Ectodermal cell (in vitro differentiated cells): ENCODE data around the gene RPS15.

Source experiments
- H3K27ac ChIP-seq: 2 replicates; pipeline ENCODE4 v1.7.0; 2013; ENCODE audit warnings: mild to moderate bottlenecking, low read depth, low read length; ENCODE audit not compliant: insufficient read depth, poor library complexity, severe bottlenecking
- H3K27me3 ChIP-seq: 2 replicates; pipeline ENCODE4 v1.7.0; 2013; ENCODE audit warnings: mild to moderate bottlenecking, low read length; ENCODE audit not compliant: insufficient read depth, control insufficient read depth, poor library complexity, severe bottlenecking
- H3K36me3 ChIP-seq: one replicate; pipeline ENCODE4 v1.7.0; 2013; ENCODE audit warnings: low read length; ENCODE audit not compliant: control insufficient read depth, insufficient read depth
- H3K4me1 ChIP-seq: one replicate; pipeline ENCODE4 v1.7.0; 2013; ENCODE audit warnings: low read length; ENCODE audit not compliant: control insufficient read depth, insufficient read depth
- H3K4me3 ChIP-seq: 2 replicates; pipeline ENCODE4 v1.7.0; 2013; ENCODE audit warnings: low read depth, low read length, control low read depth; ENCODE audit not compliant: insufficient read depth
- H3K9me3 ChIP-seq: 2 replicates; pipeline ENCODE4 v1.7.0; 2013; ENCODE audit warnings: mild to moderate bottlenecking, low read length, moderate library complexity; ENCODE audit not compliant: control insufficient read depth
- WGBS, 2 experiments: methylation state at CpG; one replicate each; pipeline ENCODE4 v1.1.7; 2013; ENCODE audit warnings: missing lambda C conversion rate in 2 of 2; 5-methylcytosine and 5-hydroxymethylcytosine counted together

Gene RPS15

GRCh38 chr19:1455002-1455335 is 16.8 kb downstream of the RPS15 start:
- WGBS, 2 experiments = 66 to 69% methylated on average over 21 to 22 of the region's 22 CpGs
- peaks cover 15% of the 10 kb centered on the region for H3K4me1 ChIP-seq
- H3K27ac ChIP-seq = no peak overlapping the region
- H3K9me3 ChIP-seq = no peaks in the 10 kb centered on the region
- H3K4me3 ChIP-seq = no peak overlapping the region
- H3K27me3 ChIP-seq = peaks cover 68% of the 10 kb centered on the region
- peaks cover 3% of the 10 kb centered on the region for H3K36me3 ChIP-seq

GRCh38 chr19:1455336-1456120 is 17.3 kb downstream of the RPS15 start:
- H3K4me3 ChIP-seq = no peak overlapping the region
- H3K27me3 ChIP-seq = peaks cover 63% of the 10 kb centered on the region
- H3K36me3 ChIP-seq = peaks cover 3% of the 10 kb centered on the region
- 73 to 76% methylated on average over 42 of the region's 42 CpGs for WGBS, 2 experiments
- peaks cover 15% of the 10 kb centered on the region for H3K4me1 ChIP-seq
- H3K9me3 ChIP-seq = no peaks in the 10 kb centered on the region
- H3K27ac ChIP-seq = no peak overlapping the region

GRCh38 chr19:1456121-1456900 is 18.1 kb downstream of the RPS15 start:
- Histone ChIP-seq H3K4me3 (no peak overlapping the region), H3K27me3 (peaks cover 55% of the 10 kb centered on the region), H3K27ac (no peak overlapping the region), H3K9me3 (no peaks in the 10 kb centered on the region), H3K36me3 (peaks cover 3% of the 10 kb centered on the region), H3K4me1 (peaks cover 14% of the 10 kb centered on the region)
- WGBS, 2 experiments = 92 to 93% methylated on average over 43 of the region's 43 CpGs

DNA sequence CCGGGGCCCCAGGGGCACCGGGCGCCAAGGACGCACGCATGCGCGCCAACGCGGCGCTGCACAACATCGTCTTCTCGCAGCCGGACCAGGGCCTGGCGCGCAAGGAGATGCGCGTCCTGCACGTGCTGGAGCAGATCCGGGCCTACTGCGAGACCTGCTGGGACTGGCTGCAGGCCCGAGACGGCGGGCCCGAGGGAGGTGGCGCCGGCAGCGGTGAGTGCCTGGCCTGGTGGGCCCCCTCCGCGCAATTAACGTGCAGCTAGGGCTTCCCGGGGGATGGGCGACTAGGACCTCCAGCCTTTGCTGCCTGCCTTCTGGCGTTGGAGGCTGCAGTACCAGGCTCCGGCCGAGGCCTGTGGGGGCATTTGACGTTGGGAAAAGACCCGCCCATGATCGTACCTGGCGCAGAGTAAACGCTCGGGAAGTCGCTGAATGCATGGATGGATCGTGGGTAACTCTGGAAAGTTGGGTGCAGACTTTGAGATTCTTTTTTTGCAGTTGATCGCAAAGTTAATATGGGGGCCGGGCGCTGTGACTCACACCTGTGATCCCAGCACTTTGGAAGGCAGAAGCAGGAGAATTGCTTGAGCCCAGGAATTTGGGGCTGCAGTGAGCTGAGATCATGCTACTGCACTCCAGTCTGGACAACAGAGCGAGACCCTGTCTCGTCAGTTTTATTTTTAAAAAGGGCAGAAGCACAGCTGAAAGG is 19.0 kb downstream of the RPS15 start:
- Histone ChIP-seq H3K9me3 (no peaks in the 10 kb centered on the region), H3K27ac (no peak overlapping the region), H3K4me1 (peaks cover 11% of the 10 kb centered on the region), H3K36me3 (peaks cover 3% of the 10 kb centered on the region), H3K27me3 (peaks cover 47% of the 10 kb centered on the region), H3K4me3 (no peak overlapping the region)
- 75 to 76% methylated on average over 48 of the region's 48 CpGs for WGBS, 2 experiments

DNA sequence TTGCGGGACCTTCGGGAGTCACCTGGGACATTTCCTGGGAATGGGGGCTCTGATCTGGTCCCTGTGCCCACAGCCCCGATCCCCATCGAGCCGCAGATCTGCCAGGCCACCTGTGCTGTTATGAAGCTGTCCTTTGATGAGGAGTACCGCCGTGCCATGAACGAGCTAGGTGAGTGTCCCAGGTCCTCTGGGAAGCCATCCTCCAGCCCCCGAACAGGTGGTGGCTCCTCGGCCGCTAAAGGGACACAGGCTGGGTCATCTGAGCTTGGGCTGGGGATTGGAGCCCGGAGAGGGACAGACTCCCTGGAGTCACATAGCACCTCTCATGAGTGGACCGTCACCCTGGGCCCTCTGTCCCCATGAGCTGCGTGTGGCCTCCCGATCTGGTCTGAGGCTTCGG is 19.7 kb downstream of the RPS15 start:
- no peak overlapping the region for H3K27ac ChIP-seq
- no peak overlapping the region for H3K4me3 ChIP-seq
- no peaks in the 10 kb centered on the region for H3K9me3 ChIP-seq
- peaks cover 4% of the 10 kb centered on the region for H3K4me1 ChIP-seq
- H3K27me3 ChIP-seq = peaks cover 40% of the 10 kb centered on the region
- WGBS, 2 experiments = 91% methylated on average over 16 of the region's 16 CpGs
- peaks cover 3% of the 10 kb centered on the region for H3K36me3 ChIP-seq

GRCh38 chr19:1459479-1459878 is 21.3 kb downstream of the RPS15 start:
- 78 to 79% methylated on average over 9 of the region's 9 CpGs for WGBS, 2 experiments
- no peaks in the 10 kb centered on the region for H3K4me1 ChIP-seq
- no peak overlapping the region for H3K4me3 ChIP-seq
- no peaks in the 10 kb centered on the region for H3K9me3 ChIP-seq
- peaks cover 3% of the 10 kb centered on the region for H3K36me3 ChIP-seq
- H3K27me3 ChIP-seq = peaks cover 32% of the 10 kb centered on the region
- H3K27ac ChIP-seq = no peak overlapping the region

DNA sequence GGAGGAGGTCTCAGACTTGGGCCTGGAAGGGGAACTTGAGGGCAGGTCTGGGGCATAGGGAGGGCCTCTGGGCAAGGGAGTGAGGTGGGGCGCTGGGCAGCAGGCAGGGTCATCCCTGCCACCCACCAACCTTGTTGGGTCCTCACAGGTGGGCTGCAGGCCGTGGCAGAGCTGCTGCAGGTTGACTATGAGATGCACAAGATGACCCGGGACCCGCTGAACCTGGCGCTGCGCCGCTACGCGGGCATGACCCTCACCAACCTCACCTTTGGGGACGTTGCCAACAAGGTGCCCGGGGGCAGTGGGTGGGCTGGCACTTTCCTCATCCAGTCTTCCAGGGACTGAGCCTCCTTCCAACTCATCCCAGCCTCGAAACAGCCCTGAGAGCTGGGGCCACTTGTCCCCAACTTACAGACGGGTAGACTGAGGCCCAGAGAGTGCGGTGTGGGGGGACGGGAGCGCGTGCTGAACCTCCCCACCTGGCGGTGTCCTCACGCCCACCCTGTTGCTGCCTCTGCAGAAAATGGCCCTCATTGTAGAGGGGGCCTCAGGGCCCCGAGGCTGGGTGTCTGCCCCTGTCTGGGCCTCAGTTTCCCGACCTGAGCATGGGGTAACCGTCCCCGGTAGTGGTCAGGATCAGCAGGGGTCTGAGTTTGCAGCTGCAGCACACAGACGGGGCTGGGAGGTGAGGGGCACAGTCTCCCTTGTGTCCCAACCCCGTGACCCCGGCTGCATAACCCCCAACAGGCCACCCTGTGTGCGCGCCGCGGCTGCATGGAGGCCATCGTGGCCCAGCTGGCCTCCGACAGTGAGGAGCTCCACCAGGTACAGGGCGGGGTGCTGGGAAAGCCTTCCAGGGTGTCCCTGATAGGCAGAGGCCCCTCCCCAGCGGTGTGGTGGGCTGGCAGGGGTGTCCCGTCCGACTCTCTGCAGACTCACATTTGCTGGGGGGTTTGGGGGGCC is 22.1 kb downstream of the RPS15 start:
- Histone ChIP-seq H3K27me3 (peaks cover 36% of the 10 kb centered on the region), H3K27ac (no peak overlapping the region), H3K4me3 (no peak overlapping the region), H3K9me3 (no peaks in the 10 kb centered on the region), H3K36me3 (peaks cover under 1% of the 10 kb centered on the region), H3K4me1 (no peaks in the 10 kb centered on the region)
- 93 to 94% methylated on average over 36 of the region's 36 CpGs for WGBS, 2 experiments

GRCh38 chr19:1461862-1462261 is 23.7 kb downstream of the RPS15 start:
- Histone ChIP-seq H3K27me3 (peaks cover 38% of the 10 kb centered on the region), H3K9me3 (no peaks in the 10 kb centered on the region), H3K27ac (no peak overlapping the region), H3K4me1 (peaks cover 7% of the 10 kb centered on the region), H3K36me3 (no peaks in the 10 kb centered on the region), H3K4me3 (no peak overlapping the region)
- WGBS, 2 experiments = 90 to 92% methylated on average over 24 of the region's 24 CpGs

- Histone ChIP-seq H3K9me3 (no peaks in the 10 kb centered on the region), H3K36me3 (no peaks in the 10 kb centered on the region), H3K4me1 (peaks cover 25% of the 10 kb centered on the region), H3K27me3 (peaks cover 68% of the 10 kb centered on the region), H3K4me3 (no peak overlapping the region), H3K27ac (no peak overlapping the region)
- 29 to 30% methylated on average over 83 of the region's 83 CpGs for WGBS, 2 experiments
Measured at GRCh38 chr19:1465191-1466016, 27.2 kb downstream of the RPS15 start.
